ENCODE data around the gene FNDC7.
"Not testable (repeated sequence)": the region's sequence is repeated elsewhere in the genome, so short reads cannot be mapped to it uniquely, and the experiment has no call there.

The FNDC7 gene

GRCh38 chr1:108779455-108779854 lies 66.7 kb downstream of the FNDC7 start:
- no peak for TF ChIP-seq CTCF (conservative IDR thresholded peaks at IDR 0.05; ENCODE audit: control insufficient read depth, insufficient read depth, low read depth, low read length)
- no peak for DNase-seq (ENCODE audit: low read depth)
- no peak overlapping the region for H3K4me3 ChIP-seq (ENCODE audit: control insufficient read depth, low read depth, low read length)

DNA sequence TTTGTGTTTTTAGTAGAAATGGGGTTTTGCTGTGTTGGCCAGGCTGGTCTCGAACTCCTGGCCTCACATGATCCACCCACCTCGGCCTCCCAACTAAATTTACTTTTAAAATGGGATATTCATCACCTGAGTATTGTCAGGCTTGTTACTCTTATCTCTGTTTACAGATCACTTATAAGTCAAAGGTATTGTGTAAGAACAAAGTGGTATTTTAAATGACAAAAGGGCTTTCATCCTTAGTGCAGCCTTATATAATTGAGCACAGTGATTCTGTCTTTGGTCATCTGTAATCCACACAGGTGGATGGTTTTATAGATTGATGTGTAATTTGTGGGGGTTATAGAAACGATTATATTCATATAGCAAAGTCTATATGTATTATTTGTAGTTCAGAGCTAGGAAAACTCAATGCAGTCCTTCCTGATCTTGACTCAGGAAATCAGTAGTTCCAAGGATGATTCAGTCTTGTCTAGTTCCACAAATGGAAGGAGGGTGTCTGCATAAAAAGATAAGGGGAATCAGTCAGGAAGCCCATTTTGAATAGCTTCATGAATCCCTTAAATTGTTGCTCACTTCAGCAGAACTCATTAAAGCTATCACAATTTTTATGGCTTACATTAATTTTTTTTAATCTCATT lies 68.3 kb downstream of the FNDC7 start:
- DNase-seq (ENCODE audit: low read depth) = no peak
- TF ChIP-seq CTCF (conservative IDR thresholded peaks at IDR 0.05; ENCODE audit: control insufficient read depth, insufficient read depth, low read depth, low read length) = no peak
- H3K4me3 ChIP-seq (ENCODE audit: control insufficient read depth, low read depth, low read length) = no peak overlapping the region

DNA sequence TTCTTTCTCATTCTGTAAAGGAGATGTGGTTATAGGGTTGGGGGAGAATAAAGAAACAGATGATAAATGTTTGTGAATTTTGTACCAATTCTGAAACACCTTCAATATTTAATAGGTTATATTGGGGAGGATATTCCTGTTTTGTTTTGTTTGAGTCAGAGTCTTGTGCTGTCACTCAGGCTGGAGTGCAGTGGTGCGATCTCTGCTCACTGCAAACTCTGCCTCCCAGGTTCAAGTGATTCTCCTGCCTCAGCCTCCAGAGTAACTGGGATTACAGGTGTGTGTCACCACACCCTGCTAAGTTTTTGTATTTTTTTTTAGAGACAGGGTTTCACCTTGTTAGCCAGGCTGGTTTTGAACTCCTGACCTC lies 68.9 kb downstream of the FNDC7 start:
- H3K4me3 ChIP-seq (ENCODE audit: control insufficient read depth, low read depth, low read length); DNase-seq (ENCODE audit: low read depth): not testable (repeated sequence)

DNA sequence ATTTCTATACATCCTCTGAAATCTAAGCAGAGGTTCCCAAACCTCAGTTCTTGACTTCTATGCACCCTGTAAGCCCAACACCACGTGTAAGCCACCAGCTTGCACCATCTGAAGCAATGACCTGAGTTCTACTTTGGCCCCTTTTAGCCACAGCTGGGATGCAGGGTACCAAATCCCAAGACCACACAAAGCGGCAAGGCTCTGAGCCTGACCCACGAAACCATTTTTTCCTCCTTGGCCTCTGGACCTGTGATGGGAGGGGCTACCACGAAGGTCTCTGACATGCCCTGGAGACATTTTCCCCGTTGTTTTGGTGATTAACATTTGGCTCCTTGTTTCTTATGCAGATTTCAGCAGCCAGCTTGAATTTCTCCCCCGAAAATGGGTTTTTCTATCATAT lies 72.6 kb downstream of the FNDC7 start:
- DNase-seq (ENCODE audit: low read depth) = no peak
- no peak overlapping the region for H3K4me3 ChIP-seq (ENCODE audit: control insufficient read depth, low read depth, low read length)
- TF ChIP-seq CTCF (conservative IDR thresholded peaks at IDR 0.05; ENCODE audit: control insufficient read depth, insufficient read depth, low read depth, low read length) = no peak

DNA sequence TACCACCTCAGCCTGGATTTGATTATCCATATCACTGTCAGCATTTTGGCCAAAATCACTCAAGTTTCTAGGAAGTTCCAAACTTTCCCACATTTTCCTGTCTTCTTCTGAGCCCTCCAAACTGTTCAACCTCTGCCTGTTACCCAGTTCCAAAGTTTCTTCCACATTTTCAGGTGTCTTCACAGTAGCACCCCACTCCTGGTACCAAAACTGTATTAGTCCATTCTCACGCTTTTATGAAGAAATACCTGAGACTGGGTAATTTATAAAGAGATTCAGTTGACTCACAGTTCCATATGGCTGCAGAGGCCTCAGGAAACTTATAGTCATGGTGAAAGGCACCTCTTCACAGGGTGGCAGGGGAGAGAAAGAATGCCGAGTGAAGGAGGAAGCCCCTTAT lies 73.2 kb downstream of the FNDC7 start:
- no peak for TF ChIP-seq CTCF (conservative IDR thresholded peaks at IDR 0.05; ENCODE audit: control insufficient read depth, insufficient read depth, low read depth, low read length)
- DNase-seq (ENCODE audit: low read depth) = no peak
- H3K4me3 ChIP-seq (ENCODE audit: control insufficient read depth, low read depth, low read length) = no peak overlapping the region

DNA sequence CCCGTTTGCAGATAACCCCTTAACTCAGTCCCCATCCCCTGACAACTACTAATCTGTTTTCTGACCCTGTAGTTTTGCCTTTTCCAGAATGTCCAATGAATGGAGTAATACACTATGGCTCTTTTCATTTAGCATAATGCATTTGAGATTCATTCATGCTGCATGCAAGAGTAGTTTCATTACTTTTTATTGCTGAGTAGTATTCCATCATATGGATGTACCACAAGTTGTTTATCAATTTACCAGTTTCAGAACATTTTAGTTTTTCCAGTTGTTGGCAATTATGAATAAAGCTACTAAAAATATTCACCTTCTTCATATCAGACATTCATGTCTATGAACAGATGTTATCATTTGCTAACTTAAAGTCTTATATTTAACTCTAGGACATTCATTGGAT lies 79.1 kb downstream of the FNDC7 start:
- DNase-seq (ENCODE audit: low read depth) = no peak
- no peak overlapping the region for H3K4me3 ChIP-seq (ENCODE audit: control insufficient read depth, low read depth, low read length)
- no peak for TF ChIP-seq CTCF (conservative IDR thresholded peaks at IDR 0.05; ENCODE audit: control insufficient read depth, insufficient read depth, low read depth, low read length)

Measured in fibroblast of mammary gland (primary cell).